Hematopoietic multipotent progenitor cell treated with erythropoietin and hydrocortisone succinate and interleukin-3 and kit ligand, for 8 days (in vitro differentiated cells): ENCODE data around the gene OR4M2.
"Not testable (repeated sequence)": the region's sequence is repeated elsewhere in the genome, so short reads cannot be mapped to it uniquely, and the experiment has no call there.

Source experiments
- DNase-seq: peaks from one replicate; pipeline ENCODE4 v3.0.0-alpha.2; 2015

OR4M2 gene, protein sequence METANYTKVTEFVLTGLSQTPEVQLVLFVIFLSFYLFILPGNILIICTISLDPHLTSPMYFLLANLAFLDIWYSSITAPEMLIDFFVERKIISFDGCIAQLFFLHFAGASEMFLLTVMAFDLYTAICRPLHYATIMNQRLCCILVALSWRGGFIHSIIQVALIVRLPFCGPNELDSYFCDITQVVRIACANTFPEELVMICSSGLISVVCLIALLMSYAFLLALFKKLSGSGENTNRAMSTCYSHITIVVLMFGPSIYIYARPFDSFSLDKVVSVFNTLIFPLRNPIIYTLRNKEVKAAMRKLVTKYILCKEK

DNA sequence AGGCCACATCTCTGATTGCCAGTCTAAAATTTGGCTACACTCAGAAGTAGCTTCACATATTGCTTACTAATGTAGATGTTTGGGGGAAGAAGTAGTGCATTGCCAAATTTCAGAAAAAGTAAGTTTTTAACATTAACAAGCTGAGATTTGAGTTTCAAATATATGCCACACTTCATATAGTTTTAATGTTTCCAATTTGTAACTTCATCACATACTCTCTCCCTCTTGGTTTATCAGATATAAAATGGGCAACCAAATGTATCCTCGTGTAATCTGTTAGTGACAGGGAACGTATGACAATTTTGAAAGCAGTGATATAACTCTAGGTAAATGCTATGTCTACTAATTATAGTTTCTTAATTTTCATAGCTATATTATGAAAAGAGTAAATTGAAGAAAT, at the start of gene OR4M2:
Gene OR4M2, plus strand, starts transcription at position 301 of the 400 bp plus-strand sequence. Its CDS starts 98 bp downstream, at position 399.
- not testable (repeated sequence) for DNase-seq

DNA sequence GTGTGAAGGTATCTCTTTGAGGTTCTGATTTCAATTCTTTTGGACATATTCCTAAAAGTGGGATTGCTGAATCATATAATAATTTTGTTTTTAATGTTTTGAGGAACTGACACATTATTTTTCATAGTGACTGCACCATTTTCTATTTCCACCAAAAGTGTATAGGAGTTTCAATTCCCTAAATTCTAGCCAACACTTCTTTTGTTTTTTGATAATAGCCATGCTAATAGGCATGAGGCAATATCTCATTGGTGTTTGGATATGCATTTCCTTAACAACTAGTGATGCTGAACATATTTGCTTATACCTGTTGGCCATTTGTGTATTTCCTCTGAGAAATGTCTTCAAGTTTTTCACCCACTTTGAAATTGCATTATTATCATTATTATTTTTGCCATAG, 11.1 kb upstream of the OR4M2 start:
- DNase-seq, result not testable (repeated sequence)

DNA sequence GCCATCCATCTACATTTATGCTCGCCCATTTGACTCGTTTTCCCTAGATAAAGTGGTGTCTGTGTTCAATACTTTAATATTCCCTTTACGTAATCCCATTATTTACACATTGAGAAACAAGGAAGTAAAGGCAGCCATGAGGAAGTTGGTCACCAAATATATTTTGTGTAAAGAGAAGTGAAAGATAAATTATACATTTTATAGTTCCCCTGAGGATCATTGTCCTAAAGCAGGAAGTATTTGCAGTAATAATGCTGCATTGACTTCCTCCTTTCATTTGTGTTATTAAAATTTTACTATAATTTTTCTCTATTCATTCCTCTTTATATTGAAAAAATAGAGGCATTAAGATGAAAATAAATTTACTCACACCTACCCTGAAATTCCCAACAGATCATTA, 1.1 kb downstream of the OR4M2 start:
- DNase-seq, result not testable (repeated sequence)

DNA sequence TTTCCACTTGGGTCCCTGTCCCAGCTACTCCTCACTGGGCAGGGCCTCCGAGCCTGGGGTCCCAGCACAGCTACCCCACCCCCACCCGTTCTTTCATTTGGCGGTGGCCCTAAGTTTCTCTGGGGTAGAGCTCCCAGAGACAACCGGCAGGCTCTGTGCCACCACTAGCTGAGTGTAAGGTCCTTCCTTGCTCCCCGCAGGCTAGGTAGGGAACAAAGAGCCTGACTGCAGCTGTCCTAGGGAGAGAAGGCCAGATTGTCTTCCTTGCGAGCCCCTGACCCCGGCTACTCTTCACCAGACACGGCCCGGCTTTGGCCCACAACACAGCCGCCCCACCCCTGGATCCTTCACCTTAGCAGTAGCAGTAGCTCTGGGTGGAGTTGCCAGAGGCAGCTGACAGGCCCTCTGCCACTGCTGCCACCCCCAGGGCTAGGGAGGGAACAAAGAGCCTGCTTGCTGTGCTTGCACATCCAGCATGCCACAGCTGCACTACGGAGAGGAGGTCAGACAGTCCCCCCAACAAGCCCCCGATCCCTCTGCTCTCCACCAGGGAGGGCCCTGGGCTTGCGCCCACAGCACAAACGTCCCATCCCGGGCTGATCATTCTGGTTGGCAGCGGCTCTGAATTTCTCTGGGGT, 18.4 kb downstream of the OR4M2 start:
- DNase-seq, result not testable (repeated sequence)

DNA sequence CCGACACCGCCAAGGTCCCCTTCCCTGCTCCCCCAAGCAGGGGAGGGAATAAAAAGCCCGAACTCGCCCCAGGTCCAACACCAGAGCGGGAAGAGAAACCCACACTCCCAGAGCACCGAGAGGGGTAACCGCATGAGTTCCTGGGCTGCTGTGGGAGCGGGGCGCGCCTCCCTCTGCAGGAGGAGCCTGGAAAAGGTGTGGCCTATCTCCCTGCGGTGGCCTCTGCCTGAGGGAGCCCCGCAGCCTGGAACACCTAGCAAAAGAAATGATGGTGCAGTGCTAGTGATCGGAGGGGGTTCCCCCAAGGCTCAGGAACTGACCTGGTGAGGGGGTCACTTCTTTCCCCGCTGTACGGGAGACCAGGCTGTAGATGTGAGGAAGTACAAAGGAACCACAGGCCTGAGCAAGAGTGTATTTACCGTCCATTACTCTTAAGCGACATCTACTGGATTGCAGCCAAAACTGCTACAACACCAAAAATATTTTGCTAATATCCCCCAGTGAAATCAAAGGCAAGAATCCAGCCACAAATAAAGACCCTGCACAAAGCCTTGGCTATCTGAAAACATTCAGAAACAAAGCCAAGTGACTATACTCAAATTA, 19.1 kb downstream of the OR4M2 start:
- DNase-seq, result not testable (repeated sequence)

DNA sequence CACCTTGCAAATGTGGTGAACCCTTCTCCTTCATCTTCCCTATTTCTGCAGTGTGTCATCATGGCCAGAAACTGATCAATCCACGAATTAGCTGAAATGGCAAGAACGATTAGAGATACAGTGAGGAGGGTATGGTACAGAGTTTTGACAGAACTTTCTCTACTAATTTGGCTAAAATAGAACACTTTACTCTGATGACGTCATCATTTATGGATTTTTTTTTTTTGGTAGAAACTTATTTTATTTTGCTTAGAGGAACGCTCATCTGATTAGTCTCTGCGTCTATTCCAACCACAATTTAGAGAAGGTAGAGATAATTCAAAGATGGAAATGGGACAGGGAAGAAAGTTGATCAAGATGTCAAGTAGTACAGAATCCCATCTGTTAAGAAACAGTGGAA, 41.7 kb downstream of the OR4M2 start:
- not testable (repeated sequence) for DNase-seq
